ENCODE data around the gene CCDC85C.

- TF ChIP-seq POLR2A (IDR thresholded peaks at IDR 0.05; ENCODE audit: borderline replicate concordance, extremely low read depth, insufficient read depth, insufficient read length) (no peak), CTCF (IDR thresholded peaks at IDR 0.05 in 2 of 3, conservative IDR thresholded peaks at IDR 0.05 in 1 of 3; ENCODE audit: borderline replicate concordance in 1 of 3, insufficient read depth in 1 of 3, low read depth in 2 of 3, low read length in 2 of 3) (no peak), ZNF274 (IDR thresholded peaks at IDR 0.05; ENCODE audit: low read depth, low read length) (no peak), EZH2phosphoT487 (IDR thresholded peaks at IDR 0.05; ENCODE audit: borderline replicate concordance) (no peak), POLR2AphosphoS5 (IDR thresholded peaks at IDR 0.05; ENCODE audit: low read depth, low read length) (no peak), REST (IDR thresholded peaks at IDR 0.05; ENCODE audit: low read depth) (no peak), CBX3 (IDR thresholded peaks at IDR 0.05; ENCODE audit: low read depth) (no peak), MAX (IDR thresholded peaks at IDR 0.05) (no peak), RAD21 (IDR thresholded peaks at IDR 0.05; ENCODE audit: low read depth) (no peak), EGR1 (IDR thresholded peaks at IDR 0.05; ENCODE audit: low read depth) (no peak), EZH2 (IDR thresholded peaks at IDR 0.05) (no peak), SP1 (IDR thresholded peaks at IDR 0.05; ENCODE audit: low read depth) (no peak)
Observed at GRCh38 chr14:99649643-99650042, 45.6 kb upstream of the CCDC85C start.

Data from HCT116 (cell line).